ENCODE data around the gene CNR2. TPM values are rescaled to one million over a fixed set of nuclear protein-coding genes. Genes with fewer than 3 reads are reported as not detected.
"Not testable (repeated sequence)": the region's sequence is repeated elsewhere in the genome, so short reads cannot be mapped to it uniquely, and the experiment has no call there.

The CNR2 gene
- total RNA-seq, 4 donors from 2014 or later = not detected

- H3K4me3 ChIP-seq = no peak overlapping the region
- peaks cover 0 to 26% (median 9%) of the 10 kb centered on the region in 3 donors for H3K4me1 ChIP-seq
- no peak for ATAC-seq
- H3K9me3 ChIP-seq = no peaks in the 10 kb centered on the region
- H3K27me3 ChIP-seq = no peaks in the 10 kb centered on the region
- WGBS, 2 donors (ENCODE audit: low coverage in 1 of 2) = 78 to 92% methylated on average over 2 to 4 of the region's 4 CpGs
- peaks cover 0 to 51% of the 10 kb centered on the region in 2 donors for H3K36me3 ChIP-seq
- TF ChIP-seq POLR2AphosphoS5 (IDR thresholded peaks at IDR 0.05) (no peak), CTCF (IDR thresholded peaks at IDR 0.05) (no peak), EP300 (IDR thresholded peaks at IDR 0.05) (no peak), POLR2A (IDR thresholded peaks at IDR 0.05) (no peak)
- no peak overlapping the region for H3K27ac ChIP-seq
These were observed 47.6 kb downstream of the CNR2 start for GRCh38 chr1:23865543-23865930.

- H3K27ac ChIP-seq = no peak overlapping the region
- TF ChIP-seq POLR2A (IDR thresholded peaks at IDR 0.05) (no peak), EP300 (IDR thresholded peaks at IDR 0.05) (no peak)
- no peaks in the 10 kb centered on the region for H3K9me3 ChIP-seq
- H3K4me1 ChIP-seq = peaks cover 0 to 26% (median 9%) of the 10 kb centered on the region in 3 donors
- WGBS, 2 donors (ENCODE audit: low coverage in 1 of 2) = 91 to 96% methylated on average over 4 to 12 of the region's 13 CpGs
- peaks cover 0 to 57% of the 10 kb centered on the region in 2 donors for H3K36me3 ChIP-seq
- ATAC-seq = no peak
- H3K4me3 ChIP-seq = no peak overlapping the region
- no peaks in the 10 kb centered on the region for H3K27me3 ChIP-seq
These were observed 48.2 kb downstream of the CNR2 start for GRCh38 chr1:23864801-23865542.

- TF ChIP-seq CTCF (IDR thresholded peaks at IDR 0.05) = no peak
- TF ChIP-seq POLR2A (IDR thresholded peaks at IDR 0.05) = no peak
- TF ChIP-seq EP300 (IDR thresholded peaks at IDR 0.05) = no peak
- TF ChIP-seq POLR2AphosphoS5 (IDR thresholded peaks at IDR 0.05) = no peak
- H3K4me3 ChIP-seq = no peak overlapping the region
- peaks cover 0 to 14% (median 8%) of the 10 kb centered on the region in 3 donors for H3K4me1 ChIP-seq
- WGBS, 2 donors (ENCODE audit: low coverage in 1 of 2) = 58 to 71% methylated on average over 3 of the region's 3 CpGs
- no peaks in the 10 kb centered on the region for H3K27me3 ChIP-seq
- H3K9me3 ChIP-seq = no peaks in the 10 kb centered on the region
- no peak for ATAC-seq
- H3K27ac ChIP-seq = no peak overlapping the region
- peaks cover 0 to 80% of the 10 kb centered on the region in 2 donors for H3K36me3 ChIP-seq
These were observed 50.5 kb downstream of the CNR2 start for GRCh38 chr1:23862640-23863039.

GRCh38 chr1:23854568-23854967 lies 58.6 kb downstream of the CNR2 start:
- peaks cover 0 to 70% of the 10 kb centered on the region in 2 donors for H3K36me3 ChIP-seq
- ATAC-seq = no peak
- no peak overlapping the region for H3K4me3 ChIP-seq
- H3K27me3 ChIP-seq = no peaks in the 10 kb centered on the region
- no peak for TF ChIP-seq POLR2A (IDR thresholded peaks at IDR 0.05)
- TF ChIP-seq EP300 (IDR thresholded peaks at IDR 0.05) = no peak
- no peak for TF ChIP-seq CTCF (IDR thresholded peaks at IDR 0.05)
- no peak for TF ChIP-seq POLR2AphosphoS5 (IDR thresholded peaks at IDR 0.05)
- 24 to 40% methylated on average over 2 of the region's 2 CpGs for WGBS, 2 donors (ENCODE audit: low coverage in 1 of 2)
- H3K9me3 ChIP-seq = no peaks in the 10 kb centered on the region
- no peak overlapping the region for H3K27ac ChIP-seq
- H3K4me1 ChIP-seq = peaks cover 0 to 3% (median 0%) of the 10 kb centered on the region in 3 donors

- WGBS, 2 donors (ENCODE audit: low coverage in 1 of 2) = no CpG with 5 or more reads among the region's 34 CpGs
- not testable (repeated sequence) for ATAC-seq, H3K4me3 ChIP-seq, H3K9me3 ChIP-seq, H3K27ac ChIP-seq, H3K27me3 ChIP-seq
- Histone ChIP-seq H3K36me3 (peaks cover 0 to 63% of the 10 kb centered on the region in 2 donors), H3K4me1 (peaks cover 0 to 14% (median 0%) of the 10 kb centered on the region in 3 donors)
These were observed 60.0 kb downstream of the CNR2 start for GRCh38 chr1:23853124-23853523.

- H3K9me3 ChIP-seq, ATAC-seq, H3K4me3 ChIP-seq, H3K27ac ChIP-seq, H3K27me3 ChIP-seq: not testable (repeated sequence)
- Histone ChIP-seq H3K36me3 (peaks cover 0 to 63% of the 10 kb centered on the region in 2 donors), H3K4me1 (peaks cover 0 to 14% (median 0%) of the 10 kb centered on the region in 3 donors)
These were observed 61.8 kb downstream of the CNR2 start for GRCh38 chr1:23851406-23851805.

Data from gastroesophageal sphincter (tissue), 4 donors.